GM18861 (cell line): ENCODE results near the gene DNM3.
"Not testable (repeated sequence)": the region's sequence is repeated elsewhere in the genome, so short reads cannot be mapped to it uniquely, and the experiment has no call there.

Source experiments
- ATAC-seq: cut with Tn5 transposase; IDR thresholded peaks from one replicate; pipeline ENCODE4 v1.9.1; 2021; ENCODE audit not compliant: unreplicated experiment

Gene DNM3

GRCh38 chr1:172343240-172344160, 502.2 kb downstream of the DNM3 start:
- ATAC-seq = no peak

- ATAC-seq = no peak
Measured at GRCh38 chr1:172344444-172344843, 503.1 kb downstream of the DNM3 start.

- no peak for ATAC-seq
Measured at GRCh38 chr1:172345077-172345476, 503.8 kb downstream of the DNM3 start.

GRCh38 chr1:172347416-172347815, 506.1 kb downstream of the DNM3 start:
- no peak for ATAC-seq

GRCh38 chr1:172350856-172351255, 509.6 kb downstream of the DNM3 start:
- ATAC-seq = no peak

- no peak for ATAC-seq
Measured at GRCh38 chr1:172351346-172351745, 510.0 kb downstream of the DNM3 start.

GRCh38 chr1:172351754-172352161, 510.5 kb downstream of the DNM3 start:
- ATAC-seq = no peak

- ATAC-seq = no peak
Measured at GRCh38 chr1:172352435-172352834, 511.1 kb downstream of the DNM3 start.

- ATAC-seq = no peak
Measured at GRCh38 chr1:172354291-172355274, 513.3 kb downstream of the DNM3 start.

GRCh38 chr1:172356620-172357019, 515.3 kb downstream of the DNM3 start:
- no peak for ATAC-seq

GRCh38 chr1:172357753-172358385, 516.6 kb downstream of the DNM3 start:
- ATAC-seq = no peak

GRCh38 chr1:172359491-172359999, 518.2 kb downstream of the DNM3 start:
- ATAC-seq = no peak

- ATAC-seq = no peak
Measured at GRCh38 chr1:172360511-172360910, 519.2 kb downstream of the DNM3 start.

GRCh38 chr1:172360985-172361384, 519.7 kb downstream of the DNM3 start:
- ATAC-seq = no peak

GRCh38 chr1:172363852-172364251, 522.6 kb downstream of the DNM3 start:
- ATAC-seq = no peak

- not testable (repeated sequence) for ATAC-seq
Measured at GRCh38 chr1:172371646-172372045, 530.3 kb downstream of the DNM3 start.

GRCh38 chr1:172373864-172374263, 532.6 kb downstream of the DNM3 start:
- ATAC-seq = no peak

GRCh38 chr1:172375211-172375631, 533.9 kb downstream of the DNM3 start:
- no peak for ATAC-seq

GRCh38 chr1:172376431-172376830, 535.1 kb downstream of the DNM3 start:
- no peak for ATAC-seq

- ATAC-seq = no peak
Measured at GRCh38 chr1:172377565-172377964, 536.3 kb downstream of the DNM3 start.
